ENCODE results near the gene ZNF79.

Gene ZNF79

GRCh38 chr9:127392166-127392565 lies 32.0 kb upstream of the ZNF79 start:
- Histone ChIP-seq H3K36me3 (ENCODE audit: low read length) (no peaks in the 10 kb centered on the region), H3K9ac (ENCODE audit: low read length) (no peak overlapping the region), H2AFZ (ENCODE audit: low read depth, low read length, severe bottlenecking) (no peak overlapping the region), H3K9me2 (replicated peaks; ENCODE audit: insufficient read depth, low read length) (no peaks in the 10 kb centered on the region), H3K4me2 (ENCODE audit: low read depth, low read length, poor library complexity, severe bottlenecking) (no peak overlapping the region), H3F3A (ENCODE audit: insufficient read depth) (no peaks in the 10 kb centered on the region), H3K27ac (ENCODE audit: low read depth, low read length) (no peak overlapping the region), H3K79me2 (ENCODE audit: insufficient read depth, low read length) (no peaks in the 10 kb centered on the region), H4K20me1 (ENCODE audit: low read depth, low read length) (no peaks in the 10 kb centered on the region), H3K9me3 (ENCODE audit: insufficient read depth, low read length) (no peaks in the 10 kb centered on the region), H3K27me3 (ENCODE audit: low read length) (no peaks in the 10 kb centered on the region), H3K4me3 (ENCODE audit: insufficient read depth, low read length, poor library complexity, severe bottlenecking) (no peak overlapping the region)
- no peak for TF ChIP-seq EZH2phosphoT487 (conservative IDR thresholded peaks at IDR 0.05; ENCODE audit: low read length)
- no peak for TF ChIP-seq CTCF (IDR thresholded peaks at IDR 0.05; ENCODE audit: insufficient read depth, low read length, poor library complexity, severe bottlenecking)

DNA sequence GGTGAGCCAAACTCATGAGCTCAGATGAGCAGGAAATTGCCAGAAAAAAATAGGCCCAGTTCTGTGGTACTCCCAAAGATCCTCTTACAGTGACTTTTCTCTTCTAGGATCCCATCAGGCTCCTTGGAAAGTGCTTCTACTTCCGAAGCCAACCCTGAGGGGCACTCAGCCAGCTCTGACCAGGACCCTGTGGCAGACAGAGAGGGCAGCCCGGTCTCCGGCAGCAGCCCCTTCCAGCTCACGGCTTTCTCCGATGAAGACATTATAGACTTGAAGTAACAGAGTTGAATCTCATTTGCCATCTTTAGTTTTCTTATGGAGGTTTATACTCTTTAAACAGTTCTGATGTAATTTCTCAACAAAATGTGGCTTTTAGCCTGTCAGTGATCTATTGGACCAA lies 31.2 kb upstream of the ZNF79 start:
- no peak overlapping the region for H3K27ac ChIP-seq (ENCODE audit: low read depth, low read length)
- no peak overlapping the region for H3K4me3 ChIP-seq (ENCODE audit: insufficient read depth, low read length, poor library complexity, severe bottlenecking)
- H3K9me3 ChIP-seq (ENCODE audit: insufficient read depth, low read length): no peaks in the 10 kb centered on the region
- no peak overlapping the region for H3K9ac ChIP-seq (ENCODE audit: low read length)
- no peaks in the 10 kb centered on the region for H3K9me2 ChIP-seq (replicated peaks; ENCODE audit: insufficient read depth, low read length)
- H3K36me3 ChIP-seq (ENCODE audit: low read length): no peaks in the 10 kb centered on the region
- no peaks in the 10 kb centered on the region for H3F3A ChIP-seq (ENCODE audit: insufficient read depth)
- H4K20me1 ChIP-seq (ENCODE audit: low read depth, low read length): no peaks in the 10 kb centered on the region
- H3K79me2 ChIP-seq (ENCODE audit: insufficient read depth, low read length): no peaks in the 10 kb centered on the region
- H2AFZ ChIP-seq (ENCODE audit: low read depth, low read length, severe bottlenecking): no peak overlapping the region
- H3K27me3 ChIP-seq (ENCODE audit: low read length): no peaks in the 10 kb centered on the region
- H3K4me2 ChIP-seq (ENCODE audit: low read depth, low read length, poor library complexity, severe bottlenecking): no peak overlapping the region
- no peak for TF ChIP-seq EZH2phosphoT487 (conservative IDR thresholded peaks at IDR 0.05; ENCODE audit: low read length)
- TF ChIP-seq CTCF (IDR thresholded peaks at IDR 0.05; ENCODE audit: insufficient read depth, low read length, poor library complexity, severe bottlenecking): no peak

DNA sequence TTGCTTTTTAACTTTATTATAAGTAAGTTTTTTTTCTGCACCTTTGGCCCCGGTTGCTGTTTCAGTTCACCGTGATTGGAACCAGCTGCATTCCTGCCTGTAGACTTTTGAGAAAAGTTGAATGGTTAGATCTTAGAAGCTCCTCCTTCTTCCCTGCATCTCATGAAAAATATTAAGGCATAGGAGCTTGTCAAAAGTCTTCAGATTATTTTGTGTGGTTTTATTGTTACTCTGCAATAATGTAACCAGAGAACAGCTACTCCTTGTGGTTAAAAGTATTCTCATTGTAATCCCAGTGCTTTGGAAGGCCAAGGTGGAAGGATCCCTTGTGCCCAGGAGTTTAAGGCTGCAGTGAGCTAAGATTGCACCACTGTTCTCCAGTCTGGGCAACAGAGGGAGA lies 30.5 kb upstream of the ZNF79 start:
- H4K20me1 ChIP-seq (ENCODE audit: low read depth, low read length): no peaks in the 10 kb centered on the region
- H3K27me3 ChIP-seq (ENCODE audit: low read length): no peaks in the 10 kb centered on the region
- H3K4me3 ChIP-seq (ENCODE audit: insufficient read depth, low read length, poor library complexity, severe bottlenecking): no peak overlapping the region
- H2AFZ ChIP-seq (ENCODE audit: low read depth, low read length, severe bottlenecking): no peak overlapping the region
- H3K9me3 ChIP-seq (ENCODE audit: insufficient read depth, low read length): no peaks in the 10 kb centered on the region
- H3K79me2 ChIP-seq (ENCODE audit: insufficient read depth, low read length): 0 out of 2 replicates have a peak, but pooled peaks cover 2% of the 10 kb centered on the region
- no peaks in the 10 kb centered on the region for H3K36me3 ChIP-seq (ENCODE audit: low read length)
- H3K4me2 ChIP-seq (ENCODE audit: low read depth, low read length, poor library complexity, severe bottlenecking): no peak overlapping the region
- H3K9ac ChIP-seq (ENCODE audit: low read length): no peak overlapping the region
- TF ChIP-seq EZH2phosphoT487 (conservative IDR thresholded peaks at IDR 0.05; ENCODE audit: low read length): no peak
- no peak for TF ChIP-seq CTCF (IDR thresholded peaks at IDR 0.05; ENCODE audit: insufficient read depth, low read length, poor library complexity, severe bottlenecking)
- no peaks in the 10 kb centered on the region for H3K9me2 ChIP-seq (replicated peaks; ENCODE audit: insufficient read depth, low read length)
- no peaks in the 10 kb centered on the region for H3F3A ChIP-seq (ENCODE audit: insufficient read depth)
- H3K27ac ChIP-seq (ENCODE audit: low read depth, low read length): no peak overlapping the region
